Effector CD8-positive, alpha-beta T cell (primary cell): ENCODE measurements around the gene CRB3.
"Not testable (repeated sequence)": the region's sequence is repeated elsewhere in the genome, so short reads cannot be mapped to it uniquely, and the experiment has no call there.

Experiments used
- DNase-seq: peaks from one replicate; lab custom pipeline; 2025; lab: John Stamatoyannopoulos, UW

Gene CRB3

DNA sequence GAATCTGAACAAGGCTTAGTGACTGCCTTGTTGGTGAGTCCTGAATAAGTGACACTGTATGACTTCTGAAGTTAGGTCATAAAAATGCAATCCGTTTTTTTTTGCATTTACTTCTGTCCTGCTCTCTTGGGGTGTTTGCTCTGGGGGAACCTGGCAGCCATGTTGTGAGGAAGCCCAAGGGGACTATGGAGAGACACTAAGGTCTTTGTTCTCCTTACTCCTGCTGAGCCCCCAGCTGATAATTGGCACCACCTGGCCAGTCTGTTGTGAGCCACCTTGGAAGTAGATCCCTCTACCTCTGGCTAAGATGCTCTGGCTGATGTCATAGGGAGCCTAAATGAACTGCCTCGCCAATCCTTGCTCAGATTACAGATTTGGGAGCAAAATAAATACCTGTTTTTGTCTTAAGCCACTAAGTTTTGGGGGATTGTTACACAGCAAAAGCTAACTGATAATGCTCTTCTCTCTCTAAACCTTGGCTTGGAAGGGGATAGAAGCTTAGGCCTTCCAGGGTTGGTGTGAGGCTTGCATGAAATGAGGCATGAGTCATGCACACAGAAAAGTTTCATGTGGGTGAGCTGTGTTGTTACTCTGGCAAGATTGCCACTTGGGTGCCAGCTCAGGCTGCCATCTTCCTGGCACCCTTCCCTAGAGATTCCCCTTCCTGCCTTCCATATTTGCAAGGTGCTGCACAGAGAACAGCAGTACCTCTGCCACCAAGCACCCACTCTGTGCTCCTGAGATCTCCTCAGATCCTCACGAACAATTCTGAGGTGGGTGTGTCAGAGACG, 27.9 kb downstream of the CRB3 start:
- DNase-seq, result no peak

DNA sequence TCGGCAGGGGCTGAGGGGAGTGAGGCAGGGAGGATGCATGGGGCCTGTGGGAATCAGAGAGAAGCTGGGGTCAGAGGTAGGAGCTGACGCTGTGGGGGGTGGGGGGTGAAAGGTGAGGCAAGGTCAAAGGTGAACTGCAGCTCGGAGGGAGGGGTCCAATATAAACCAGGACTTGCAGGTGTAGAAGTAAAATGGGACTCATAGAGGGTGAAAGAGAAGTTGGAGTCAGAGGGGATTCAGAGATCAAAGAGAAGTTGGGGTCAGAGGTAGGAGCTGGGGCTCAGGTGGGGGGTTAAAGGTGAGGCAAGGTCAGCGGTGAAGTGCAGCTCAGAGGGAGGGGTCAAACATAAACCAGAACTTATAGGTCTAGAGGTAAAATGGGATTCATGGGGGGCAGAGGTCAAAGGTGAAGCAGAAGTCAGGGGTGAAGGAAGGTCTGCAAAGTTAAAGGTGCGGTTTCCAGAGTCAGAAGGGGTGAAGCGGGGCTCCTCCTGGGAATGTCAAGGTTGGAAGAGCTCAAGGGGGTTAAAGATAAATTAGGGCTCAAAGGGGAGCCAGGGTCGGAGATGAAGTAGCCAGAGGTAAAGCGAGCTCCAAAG, 30.5 kb downstream of the CRB3 start:
- DNase-seq, result no peak

DNA sequence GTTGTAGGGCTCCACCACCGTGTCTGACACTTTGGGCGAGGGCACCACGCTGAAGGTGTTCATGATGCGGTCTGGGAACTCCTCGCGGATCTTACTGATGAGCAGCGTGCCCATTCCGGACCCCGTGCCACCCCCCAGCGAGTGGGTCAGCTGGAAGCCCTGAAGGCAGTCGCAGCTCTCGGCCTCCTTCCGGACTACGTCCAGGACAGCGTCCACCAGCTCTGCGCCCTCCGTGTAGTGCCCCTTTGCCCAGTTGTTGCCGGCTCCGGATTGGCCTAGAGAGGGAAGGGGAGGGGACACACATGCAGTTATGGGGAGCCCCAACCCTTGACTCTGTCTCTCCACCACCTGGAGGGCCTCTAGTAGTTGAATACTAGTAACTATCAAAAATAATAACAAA, 31.9 kb downstream of the CRB3 start:
- no peak for DNase-seq

DNA sequence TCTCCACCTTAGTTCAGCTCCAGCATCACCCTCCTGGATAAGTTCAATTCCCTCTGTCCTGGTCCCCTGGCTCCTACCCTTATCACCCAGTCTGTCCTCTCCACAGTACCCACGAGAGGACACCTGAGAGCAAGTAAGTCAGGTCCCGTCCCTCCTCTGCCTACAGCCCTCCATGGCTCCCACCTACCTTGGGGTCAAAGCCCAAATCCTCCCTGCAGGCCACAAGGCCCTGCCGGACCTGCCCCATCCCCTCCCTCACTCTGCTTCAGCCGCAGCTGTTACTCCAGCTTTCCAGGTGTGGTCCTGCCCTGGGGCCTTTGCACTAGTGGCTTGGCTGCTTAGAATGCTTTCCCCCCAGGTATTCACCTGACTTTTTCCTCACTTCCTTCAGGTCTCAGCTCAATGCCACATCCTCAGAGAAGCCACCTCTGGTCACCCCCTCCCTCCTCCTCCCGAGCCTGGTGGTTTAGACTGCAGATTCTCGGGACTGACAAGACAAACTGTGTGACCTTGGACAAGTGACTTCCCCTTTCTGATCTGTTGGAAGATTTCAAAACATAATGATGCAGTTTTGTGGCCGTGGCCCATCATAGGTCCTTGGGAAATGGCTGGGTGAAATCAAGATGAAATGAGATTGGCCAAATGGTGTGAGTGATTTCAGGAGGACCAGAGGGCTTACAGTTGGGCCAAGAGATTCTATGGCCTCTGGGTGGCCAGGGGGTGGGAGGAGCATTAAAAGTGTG, 34.4 kb downstream of the CRB3 start:
- DNase-seq, result no peak

DNA sequence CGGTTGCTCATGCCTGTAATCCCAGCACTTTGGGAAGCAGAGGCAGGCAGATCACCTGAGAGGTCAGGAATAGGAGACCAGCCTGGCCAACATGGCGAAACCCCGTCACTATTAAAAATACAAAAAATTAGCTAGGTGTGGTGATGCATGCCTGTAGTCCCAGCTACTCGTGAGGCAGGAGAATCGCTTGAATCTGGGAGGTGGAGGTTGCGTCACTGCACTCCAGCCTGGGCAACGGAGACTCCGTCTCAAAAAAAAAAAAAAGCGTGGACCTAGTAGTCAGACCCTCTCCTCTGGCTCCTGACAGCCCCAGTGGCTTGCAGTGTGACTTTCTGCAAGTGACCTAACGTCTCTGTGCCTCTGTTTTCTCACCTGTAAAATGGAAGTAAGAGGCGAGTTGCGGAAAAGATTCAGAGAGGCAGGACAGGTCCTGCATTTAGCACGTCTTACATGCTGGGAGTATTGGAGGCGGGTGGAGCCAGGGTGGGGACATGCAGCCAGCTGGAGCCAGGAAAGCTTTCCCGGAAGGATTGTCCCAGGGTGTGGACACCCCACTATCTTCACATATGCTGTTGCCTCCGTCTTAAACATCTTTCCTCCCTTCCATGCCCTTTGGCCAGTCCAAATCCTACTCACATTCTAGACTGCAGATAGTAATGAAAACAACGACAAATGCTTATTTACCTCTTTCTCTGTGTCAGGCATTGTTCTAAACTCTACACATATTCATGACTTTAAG, 35.1 kb downstream of the CRB3 start:
- no peak for DNase-seq

DNA sequence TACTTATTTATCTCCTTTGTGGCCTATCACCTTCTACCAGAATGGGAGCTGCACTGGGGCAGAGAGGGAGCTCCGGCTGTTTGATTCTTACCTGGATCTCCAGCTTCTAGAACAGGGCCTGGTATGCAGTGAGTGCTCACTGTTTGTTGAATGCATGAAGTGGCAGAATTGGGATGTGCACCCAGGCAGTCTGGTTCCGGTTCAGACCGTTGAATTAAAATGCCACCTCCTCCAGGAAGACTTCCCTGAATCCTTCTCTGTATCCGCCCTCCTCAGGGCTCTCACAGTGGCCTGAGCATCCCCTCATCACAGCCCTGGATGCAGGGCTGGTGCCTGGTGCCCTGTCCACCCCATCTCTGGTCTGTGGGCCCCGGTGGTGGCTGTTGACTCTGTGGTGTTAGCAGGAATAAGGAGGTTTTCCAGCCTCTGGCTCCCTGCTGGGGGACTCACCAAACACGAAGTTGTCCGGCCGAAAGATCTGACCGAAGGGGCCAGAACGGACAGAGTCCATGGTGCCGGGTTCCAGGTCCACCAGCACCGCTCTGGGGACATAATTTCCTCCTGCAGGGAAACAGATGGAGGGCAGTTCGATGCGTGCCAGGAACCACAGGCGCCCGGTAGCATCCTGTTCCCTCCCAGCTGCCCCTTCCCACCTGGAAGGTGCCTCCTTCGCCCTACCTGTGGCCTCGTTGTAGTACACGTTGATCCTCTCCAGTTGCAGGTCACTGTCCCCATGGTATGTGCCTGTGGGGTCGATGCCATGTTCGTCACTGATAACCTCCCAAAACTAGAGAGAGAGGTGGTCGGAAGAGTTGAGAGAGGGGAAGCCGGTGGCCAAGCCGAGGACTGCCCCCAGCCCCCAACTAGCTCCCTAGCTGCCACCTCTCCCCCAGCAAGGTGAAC, 37.0 kb downstream of the CRB3 start:
- DNase-seq, result no peak

DNA sequence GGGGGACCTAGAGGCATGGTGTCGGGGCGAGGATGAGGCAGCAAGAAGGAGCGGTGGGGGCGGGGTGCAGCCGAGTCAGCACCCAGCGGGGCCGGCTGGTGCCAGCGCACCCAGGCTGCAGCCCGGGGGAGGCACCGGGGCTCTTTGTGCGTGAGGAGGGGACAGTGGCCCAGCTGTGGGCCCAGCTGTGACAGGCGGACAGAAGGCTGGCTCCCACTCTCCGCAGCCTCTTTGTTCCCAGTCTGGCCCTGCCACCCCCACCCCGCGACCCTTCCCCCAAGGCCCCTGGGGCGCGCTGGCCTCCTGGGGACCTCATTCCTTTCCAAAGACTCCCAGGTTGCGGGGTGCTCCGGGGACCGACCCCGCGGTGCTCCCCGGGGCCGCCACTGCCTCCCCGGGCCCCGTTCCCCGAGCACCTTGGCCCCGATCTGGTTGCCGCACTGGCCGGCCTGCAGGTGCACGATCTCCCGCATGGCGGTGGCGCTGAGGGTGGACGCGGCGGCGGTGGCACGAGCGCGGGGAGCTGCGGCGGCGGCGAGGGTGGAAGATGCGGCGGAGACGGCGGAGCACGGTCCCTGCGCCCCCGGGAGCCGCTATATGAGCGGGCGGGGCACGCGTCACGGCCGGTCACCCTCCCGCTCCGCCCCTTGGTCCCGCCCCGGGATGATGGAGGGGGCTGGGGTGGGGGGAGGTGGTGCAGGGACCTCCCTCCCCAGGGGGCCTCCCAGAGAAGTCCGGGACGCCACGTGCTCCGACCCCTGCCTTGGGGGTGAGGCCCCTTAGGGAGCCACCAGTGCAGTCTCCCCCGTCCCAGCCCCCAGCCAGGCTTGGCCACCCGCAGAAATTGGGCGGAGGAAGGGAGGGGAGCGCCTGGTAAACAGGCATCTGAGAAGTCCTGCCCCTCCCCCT, 37.9 kb downstream of the CRB3 start, which contains the start of gene TUBB4A:
TSS of gene TUBB4A (minus strand) at position 570 of the 909 bp plus-strand sequence. CDS start at position 473, 97 bp downstream.
- DNase-seq, result peak; percentile 13

DNA sequence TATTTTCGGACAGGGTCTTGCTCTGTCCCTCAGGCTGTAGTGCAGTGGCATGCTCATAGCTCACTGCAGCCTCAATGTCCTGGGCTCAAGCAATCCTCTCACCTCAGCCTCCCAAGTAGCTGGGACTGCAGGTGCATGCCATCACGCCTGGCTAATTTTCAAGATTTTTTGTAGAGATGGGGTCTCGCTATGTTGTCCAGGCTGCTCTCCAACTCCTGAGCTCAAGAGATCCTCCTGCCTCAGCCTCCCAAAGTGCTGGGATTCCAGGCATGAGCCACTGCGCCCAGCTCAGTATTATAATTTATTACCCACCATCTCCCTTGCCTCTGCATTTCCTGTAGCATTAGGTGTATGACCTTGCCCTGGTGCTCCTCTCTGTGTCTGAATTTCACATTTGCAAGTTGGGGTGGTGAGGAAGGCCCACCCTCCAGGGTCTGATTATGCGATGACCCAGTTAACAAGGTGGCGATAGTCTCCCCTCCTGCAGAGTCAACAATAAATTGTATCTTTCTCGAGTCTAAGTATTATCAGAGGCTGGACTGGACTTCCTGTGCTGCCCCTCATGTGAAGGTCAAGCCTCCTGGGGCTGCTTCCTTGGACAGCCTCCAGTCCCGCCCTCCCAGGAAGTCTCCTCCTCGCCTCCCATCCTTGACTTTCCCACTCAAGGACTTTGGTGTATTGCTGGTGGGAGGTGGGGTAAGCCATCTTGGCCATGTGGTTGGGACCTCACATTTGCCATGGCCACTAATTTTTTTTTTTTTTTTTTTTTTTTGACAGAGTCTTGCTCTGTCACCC, 39.5 kb downstream of the CRB3 start:
- DNase-seq, result no peak

DNA sequence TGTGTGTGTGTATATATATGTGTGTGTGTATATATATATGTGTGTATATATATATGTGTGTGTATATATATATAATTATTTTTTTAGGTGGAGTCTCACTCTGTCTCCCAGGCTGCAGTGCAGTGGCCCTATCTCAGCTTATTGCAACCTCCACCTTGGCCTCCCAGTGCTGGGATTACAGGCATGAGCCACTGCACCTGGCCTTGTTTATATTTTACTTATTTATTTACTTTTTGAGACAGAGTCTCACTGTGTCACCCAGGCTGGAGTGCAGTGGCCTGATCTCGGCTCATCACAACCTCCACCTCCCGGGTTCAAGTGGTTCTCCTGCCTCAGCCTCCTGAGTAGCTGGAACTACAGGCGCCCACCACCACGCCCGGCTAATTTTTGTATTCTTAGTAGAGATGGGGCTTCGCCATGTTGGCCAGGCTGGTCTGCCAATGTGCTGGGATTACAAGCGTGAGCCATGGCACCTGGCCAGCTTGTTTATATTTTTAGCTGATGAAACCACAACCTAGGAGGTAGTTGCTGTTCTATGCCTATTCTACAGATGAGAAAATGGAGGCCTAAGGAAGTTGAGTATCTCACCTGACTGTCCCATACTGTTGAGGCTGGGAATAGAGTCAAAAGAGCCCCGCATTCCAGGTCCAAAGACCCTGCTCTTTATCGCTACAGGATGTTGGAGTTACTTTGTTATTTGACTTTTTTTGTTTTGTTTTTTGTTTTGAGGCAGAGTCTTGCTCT, 44.1 kb downstream of the CRB3 start:
- DNase-seq, result not testable (repeated sequence)

DNA sequence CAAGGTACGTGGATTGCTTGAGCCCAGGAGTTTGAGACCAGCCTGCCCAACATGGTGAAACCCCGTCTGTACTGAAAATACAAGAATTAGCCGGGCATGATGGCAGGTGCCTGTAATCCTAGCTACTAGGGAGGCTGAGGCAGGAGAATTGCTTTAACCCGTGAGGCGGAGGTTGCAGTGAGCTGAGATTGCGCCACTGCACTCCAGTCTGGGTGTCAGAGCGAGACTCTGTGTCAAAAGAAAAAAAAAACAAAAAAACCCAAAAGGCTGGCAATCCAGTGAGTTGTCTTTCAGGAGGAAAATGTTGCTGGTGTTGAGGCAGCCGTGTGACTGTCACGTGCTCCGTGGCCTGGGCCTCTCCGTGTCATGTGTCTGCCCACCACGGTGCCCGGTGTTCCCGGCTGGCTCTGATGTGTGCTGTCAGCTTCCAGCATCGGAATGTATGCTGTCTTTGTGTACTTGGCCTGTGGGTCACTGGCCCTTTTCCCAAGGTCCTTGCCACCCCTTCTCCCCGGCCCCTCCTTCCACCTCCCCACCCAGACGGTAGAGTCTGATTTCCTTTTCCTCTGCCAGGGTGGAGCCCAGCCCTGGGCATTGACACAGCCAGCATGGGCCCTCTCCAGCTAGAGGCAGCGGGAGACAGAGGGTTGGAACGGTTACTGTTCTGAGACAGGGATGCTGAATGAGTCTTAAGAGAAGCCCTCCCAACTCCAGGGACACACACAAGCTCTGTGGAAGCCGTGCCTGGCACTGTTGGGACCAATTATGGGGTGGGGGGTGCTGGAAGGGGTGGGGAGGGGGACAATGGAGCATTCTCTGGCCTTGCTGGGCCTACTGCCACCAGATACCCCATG, 45.3 kb downstream of the CRB3 start:
- no peak for DNase-seq

DNA sequence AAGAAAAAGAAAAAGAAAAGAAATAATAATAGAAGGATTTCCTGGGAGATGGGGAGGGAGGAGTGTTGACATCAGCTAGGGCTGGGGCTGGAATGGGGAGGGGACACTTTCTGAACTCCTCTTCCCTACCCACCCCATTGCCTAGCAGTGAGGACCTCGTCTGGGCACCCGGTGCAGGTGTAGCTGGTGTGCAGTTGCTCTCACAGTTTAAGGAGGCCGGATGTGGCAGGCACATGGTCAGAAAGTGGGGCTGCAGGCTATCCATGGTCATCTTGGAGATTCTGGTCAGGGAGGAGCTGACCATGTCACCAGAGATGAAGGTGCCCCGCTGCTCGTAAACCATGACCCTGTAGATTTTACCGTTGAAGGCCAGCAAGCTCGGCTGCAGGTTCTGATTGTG, 46.5 kb downstream of the CRB3 start:
- no peak for DNase-seq

DNA sequence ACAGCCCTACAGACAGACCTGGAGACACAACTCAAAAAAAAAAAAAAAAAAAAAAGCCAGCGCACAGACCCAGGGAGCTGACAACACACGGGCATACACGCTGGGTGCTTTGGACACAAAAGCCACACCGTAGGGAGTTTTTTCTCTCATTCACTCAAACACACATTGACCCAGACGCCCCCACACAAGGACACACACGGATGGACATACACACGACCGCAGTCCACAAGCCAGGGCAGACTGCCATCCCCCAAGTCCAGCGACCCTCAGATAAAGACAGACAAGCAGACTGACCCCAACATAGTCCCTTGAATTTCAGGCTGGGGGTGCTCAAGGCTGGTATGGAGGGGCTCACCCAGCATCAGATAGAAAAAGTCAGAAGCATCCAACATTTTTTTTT, 50.0 kb downstream of the CRB3 start:
- DNase-seq, result no peak

DNA sequence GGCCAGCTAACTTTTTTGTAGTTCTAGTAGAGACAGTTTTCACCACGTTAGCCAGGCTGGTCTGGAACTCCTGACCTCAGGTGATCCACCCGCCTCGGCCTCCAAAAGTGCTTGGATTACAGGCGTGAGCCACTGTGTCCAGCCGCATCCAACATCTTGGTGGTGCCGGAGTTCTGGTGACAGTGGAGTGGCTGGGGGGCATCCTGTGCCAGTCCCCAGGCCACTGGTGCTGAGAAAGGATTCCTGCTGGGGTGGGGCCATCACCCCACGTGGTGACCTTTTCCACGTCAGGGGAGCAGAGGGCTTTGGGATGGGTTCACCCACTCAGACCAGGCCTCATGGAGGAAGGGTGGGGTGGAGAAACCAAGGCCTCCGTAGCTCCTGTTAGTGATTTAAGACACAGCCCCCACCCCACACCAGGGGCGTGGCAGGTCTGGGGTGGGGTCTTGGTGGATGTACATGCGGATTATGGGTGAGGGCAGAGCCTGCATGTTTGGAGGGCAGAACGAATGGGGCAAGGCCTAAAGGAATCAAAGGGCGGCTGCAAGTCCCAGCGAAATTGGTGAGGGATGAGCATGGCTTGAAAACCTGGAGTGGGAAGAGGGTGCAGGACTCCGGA, 51.0 kb downstream of the CRB3 start:
- no peak for DNase-seq

DNA sequence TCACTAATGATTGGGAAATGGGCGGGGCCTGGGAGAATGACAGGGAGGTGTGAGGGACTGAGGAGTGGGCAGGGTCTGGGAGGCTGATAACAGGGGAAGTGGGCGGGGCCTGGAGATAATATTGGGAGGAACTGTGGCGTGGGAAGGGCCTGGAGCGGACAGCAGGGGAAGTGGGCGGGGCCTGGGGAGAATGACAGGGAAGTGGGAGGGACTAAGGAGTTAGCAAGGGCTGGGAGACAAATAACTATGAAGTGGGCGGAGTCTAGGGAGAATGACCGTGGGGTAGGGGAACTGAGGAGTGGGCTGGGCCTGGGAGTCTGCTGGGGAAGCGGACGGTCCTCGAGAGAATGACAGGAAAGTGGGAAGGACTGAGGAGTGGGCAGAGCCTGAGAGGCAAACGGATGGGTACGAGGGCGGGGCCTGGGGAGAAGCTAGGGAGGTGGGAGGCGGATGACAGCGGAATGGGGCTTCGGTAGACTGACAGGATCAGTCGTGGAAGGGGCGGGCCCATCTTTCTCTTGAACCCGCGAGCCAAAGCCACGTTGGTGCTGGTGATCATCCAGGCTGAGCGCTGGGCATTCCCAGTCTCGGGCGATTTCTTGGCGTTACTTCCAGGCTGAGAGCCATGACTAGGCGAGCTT, 52.1 kb downstream of the CRB3 start:
- DNase-seq, result peak; percentile 48
